Measurements from ENCODE around the gene DUS2.
A peak's percentile ranks its signal among the peaks of the same experiment; 100 is the strongest.

The DUS2 gene

DNA sequence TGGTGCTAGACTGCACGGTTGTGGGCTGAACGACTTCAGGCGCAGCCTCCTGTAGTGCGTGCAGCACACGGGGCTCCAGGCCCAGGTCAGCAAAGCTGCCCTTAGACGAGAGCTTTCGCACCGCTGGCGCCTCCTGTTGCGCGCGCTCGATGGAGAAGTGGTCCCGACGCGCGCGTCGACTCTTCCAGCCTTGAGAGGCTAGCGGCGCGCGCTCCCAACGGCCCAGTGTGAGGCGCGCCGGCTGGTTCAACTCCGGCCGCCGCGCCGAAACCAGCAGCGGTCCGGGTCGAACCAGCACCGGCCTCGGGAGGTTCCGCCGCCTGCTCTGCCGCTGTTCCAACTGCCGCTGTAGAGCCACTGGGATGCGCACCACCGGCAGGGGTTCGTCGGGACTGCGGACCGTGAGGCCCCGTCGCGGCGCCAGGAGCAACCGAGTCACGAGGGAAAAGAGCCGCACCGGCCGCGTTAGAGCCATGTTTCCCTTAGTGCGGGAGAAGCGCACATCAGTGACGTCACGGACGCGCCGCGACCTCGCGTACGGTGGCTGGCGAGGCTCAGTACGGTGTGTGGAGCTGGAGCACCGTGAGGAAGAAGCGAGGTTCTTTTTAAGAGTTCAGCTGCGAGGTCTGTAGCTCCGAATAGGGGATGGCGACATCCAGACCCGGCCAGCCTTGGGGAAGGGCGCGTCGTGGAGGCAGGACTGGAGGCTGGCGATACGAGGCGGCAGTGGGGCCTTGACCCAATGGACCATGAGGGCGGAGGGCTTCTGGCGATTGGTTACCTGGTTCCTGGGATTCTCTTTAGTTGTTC, at the start of gene DUS2, which contains the start of gene DDX28:
TSS of gene DUS2 (plus strand) at position 557 of the 810 bp plus-strand sequence. CDS start 14,740 bp downstream, outside the sequence.
TSS of gene DDX28 (minus strand) at position 505 of the 810 bp plus-strand sequence. CDS start at position 475, 30 bp downstream.
- Histone ChIP-seq H3K79me2 (ENCODE audit: insufficient read depth, low read length) (peaks cover 36% of the 10 kb centered on the region), H3K4me2 (ENCODE audit: insufficient read depth, low read length) (peak within 1 kb of the TSS; percentile 98), H3K4me3 (ENCODE audit: low read depth in 1 of 2, low read length in 2 of 2) (peak within 1 kb of the TSS; percentile 45 to 74), H3K27ac (ENCODE audit: low read length) (peak within 1 kb of the TSS; percentile 77), H4K20me1 (ENCODE audit: insufficient read depth, low read length) (peaks cover 8% of the 10 kb centered on the region), H3K36me3 (ENCODE audit: insufficient read depth, low read length) (peaks cover 30% of the 10 kb centered on the region), H2AFZ (ENCODE audit: low read depth, low read length) (peak within 1 kb of the TSS; percentile 80), H3K27me3 (ENCODE audit: insufficient read depth, low read length, poor library complexity) (no peaks in the 10 kb centered on the region), H3K9ac (ENCODE audit: low read depth, low read length) (peak within 1 kb of the TSS; percentile 80), H3K9me3 (ENCODE audit: insufficient read depth, low read length, severe bottlenecking) (no peaks in the 10 kb centered on the region), H3K4me1 (ENCODE audit: insufficient read depth, low read length) (peaks cover 30% of the 10 kb centered on the region)
- ATAC-seq (ENCODE audit: insufficient read depth, low read depth) (peak; percentile 91), DNase-seq (peak; percentile 94)
- TF ChIP-seq EZH2 (IDR thresholded peaks at IDR 0.05; ENCODE audit: borderline replicate concordance, low read depth, low read length, severe bottlenecking), result no peak
- TF ChIP-seq, protein P1, sequence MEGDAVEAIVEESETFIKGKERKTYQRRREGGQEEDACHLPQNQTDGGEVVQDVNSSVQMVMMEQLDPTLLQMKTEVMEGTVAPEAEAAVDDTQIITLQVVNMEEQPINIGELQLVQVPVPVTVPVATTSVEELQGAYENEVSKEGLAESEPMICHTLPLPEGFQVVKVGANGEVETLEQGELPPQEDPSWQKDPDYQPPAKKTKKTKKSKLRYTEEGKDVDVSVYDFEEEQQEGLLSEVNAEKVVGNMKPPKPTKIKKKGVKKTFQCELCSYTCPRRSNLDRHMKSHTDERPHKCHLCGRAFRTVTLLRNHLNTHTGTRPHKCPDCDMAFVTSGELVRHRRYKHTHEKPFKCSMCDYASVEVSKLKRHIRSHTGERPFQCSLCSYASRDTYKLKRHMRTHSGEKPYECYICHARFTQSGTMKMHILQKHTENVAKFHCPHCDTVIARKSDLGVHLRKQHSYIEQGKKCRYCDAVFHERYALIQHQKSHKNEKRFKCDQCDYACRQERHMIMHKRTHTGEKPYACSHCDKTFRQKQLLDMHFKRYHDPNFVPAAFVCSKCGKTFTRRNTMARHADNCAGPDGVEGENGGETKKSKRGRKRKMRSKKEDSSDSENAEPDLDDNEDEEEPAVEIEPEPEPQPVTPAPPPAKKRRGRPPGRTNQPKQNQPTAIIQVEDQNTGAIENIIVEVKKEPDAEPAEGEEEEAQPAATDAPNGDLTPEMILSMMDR (IDR thresholded peaks at IDR 0.05; ENCODE audit: borderline replicate concordance, extremely low read depth, low read length, poor library complexity, severe bottlenecking), result peak; percentile 30

DNA sequence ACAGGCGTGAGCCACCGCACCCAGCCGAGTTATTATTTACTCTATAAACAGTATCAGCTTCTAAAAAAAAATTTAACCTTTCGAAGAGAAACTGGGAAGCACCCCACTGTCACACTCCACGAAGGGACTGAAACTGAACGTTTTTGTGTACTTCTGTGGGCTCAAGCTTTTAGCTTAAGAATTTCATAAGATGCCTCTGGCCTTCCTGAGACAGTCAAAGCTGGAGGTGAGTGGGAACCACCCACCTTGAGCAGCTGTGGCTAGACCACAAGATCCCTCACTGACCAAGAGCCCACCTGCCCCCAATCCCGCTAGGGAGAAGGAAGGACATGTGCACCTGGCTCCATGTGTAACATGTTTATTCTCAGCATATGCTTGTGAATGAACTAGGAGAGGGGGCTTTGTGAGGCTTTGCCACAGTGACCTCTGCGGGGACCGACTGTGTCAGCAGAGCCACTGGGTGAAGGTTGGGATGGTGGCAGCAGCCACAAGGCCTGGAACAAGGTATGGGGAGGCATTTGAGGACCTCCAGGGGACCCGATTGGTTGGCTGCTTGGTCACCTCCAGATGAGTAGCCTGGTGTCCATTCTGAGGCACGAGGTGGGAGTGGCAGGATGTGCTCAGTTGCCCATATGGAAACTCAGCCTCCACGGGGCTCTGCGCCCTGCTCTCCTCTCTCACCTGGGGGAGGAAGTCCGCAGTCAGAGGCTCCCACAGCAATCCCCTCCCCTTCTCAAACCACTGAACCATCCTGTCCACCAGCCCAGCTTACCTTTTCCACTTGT, 47.6 kb upstream of the DUS2 start:
- H3K79me2 ChIP-seq (ENCODE audit: insufficient read depth, low read length), result no peaks in the 10 kb centered on the region
- no peak overlapping the region for H3K4me2 ChIP-seq (ENCODE audit: insufficient read depth, low read length)
- H3K9me3 ChIP-seq (ENCODE audit: insufficient read depth, low read length, severe bottlenecking), result no peaks in the 10 kb centered on the region
- H3K9ac ChIP-seq (ENCODE audit: low read depth, low read length), result no peak overlapping the region
- no peak overlapping the region for H3K27ac ChIP-seq (ENCODE audit: low read length)
- no peaks in the 10 kb centered on the region for H4K20me1 ChIP-seq (ENCODE audit: insufficient read depth, low read length)
- DNase-seq, result no peak
- H3K36me3 ChIP-seq (ENCODE audit: insufficient read depth, low read length), result no peaks in the 10 kb centered on the region
- no peak overlapping the region for H3K4me3 ChIP-seq (ENCODE audit: low read depth in 1 of 2, low read length in 2 of 2)
- H3K4me1 ChIP-seq (ENCODE audit: insufficient read depth, low read length), result no peaks in the 10 kb centered on the region
- no peak for TF ChIP-seq EZH2 (IDR thresholded peaks at IDR 0.05; ENCODE audit: borderline replicate concordance, low read depth, low read length, severe bottlenecking)
- TF ChIP-seq, protein P1 (IDR thresholded peaks at IDR 0.05; ENCODE audit: borderline replicate concordance, extremely low read depth, low read length, poor library complexity, severe bottlenecking), result no peak
- no peak overlapping the region for H2AFZ ChIP-seq (ENCODE audit: low read depth, low read length)
- ATAC-seq (ENCODE audit: insufficient read depth, low read depth), result no peak
- H3K27me3 ChIP-seq (ENCODE audit: insufficient read depth, low read length, poor library complexity), result no peaks in the 10 kb centered on the region

DNA sequence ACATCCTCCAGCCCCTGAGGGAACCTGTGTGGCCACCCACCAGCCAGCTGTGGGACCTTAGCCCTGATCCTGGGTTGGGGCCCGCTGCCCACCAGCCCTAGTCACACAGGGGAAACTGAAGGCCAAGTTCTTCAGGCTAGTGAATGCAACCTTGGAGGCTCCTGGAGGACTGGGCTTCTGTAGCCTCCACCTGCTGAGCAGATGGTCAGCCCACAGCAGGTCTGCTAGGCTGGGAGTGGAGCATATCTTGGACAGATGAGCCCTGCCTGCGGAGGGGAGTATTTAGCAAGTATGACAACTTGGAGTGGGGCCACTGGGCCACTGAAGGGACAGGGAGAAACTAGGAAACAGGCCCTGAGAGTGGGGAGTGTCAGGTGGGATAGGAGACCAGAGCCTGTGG, 46.9 kb upstream of the DUS2 start:
- no peak for DNase-seq
- H3K4me3 ChIP-seq (ENCODE audit: low read depth in 1 of 2, low read length in 2 of 2), result no peak overlapping the region
- no peak for ATAC-seq (ENCODE audit: insufficient read depth, low read depth)

More for the DNA sequence above, 46.9 kb upstream of the DUS2 start:
- H2AFZ ChIP-seq (ENCODE audit: low read depth, low read length), result no peak overlapping the region
- H3K79me2 ChIP-seq (ENCODE audit: insufficient read depth, low read length), result no peaks in the 10 kb centered on the region
- no peak overlapping the region for H3K27ac ChIP-seq (ENCODE audit: low read length)
- no peak overlapping the region for H3K4me2 ChIP-seq (ENCODE audit: insufficient read depth, low read length)
- H3K9me3 ChIP-seq (ENCODE audit: insufficient read depth, low read length, severe bottlenecking), result no peaks in the 10 kb centered on the region
- no peak overlapping the region for H3K9ac ChIP-seq (ENCODE audit: low read depth, low read length)
- TF ChIP-seq, protein P1 (IDR thresholded peaks at IDR 0.05; ENCODE audit: borderline replicate concordance, extremely low read depth, low read length, poor library complexity, severe bottlenecking), result no peak
- no peak for TF ChIP-seq EZH2 (IDR thresholded peaks at IDR 0.05; ENCODE audit: borderline replicate concordance, low read depth, low read length, severe bottlenecking)
- no peaks in the 10 kb centered on the region for H4K20me1 ChIP-seq (ENCODE audit: insufficient read depth, low read length)
- no peaks in the 10 kb centered on the region for H3K36me3 ChIP-seq (ENCODE audit: insufficient read depth, low read length)
- H3K27me3 ChIP-seq (ENCODE audit: insufficient read depth, low read length, poor library complexity), result no peaks in the 10 kb centered on the region
- H3K4me1 ChIP-seq (ENCODE audit: insufficient read depth, low read length), result no peaks in the 10 kb centered on the region
